Stimulated activated naive CD8-positive, alpha-beta T cell treated with anti-CD3 and anti-CD28 coated beads, Interleukin-15, Interleukin-2, amounts not matched to agents 100 ng/mL and 50 ng/mL, for 24 hours (primary cell): ENCODE results near the gene NFKB2.

Source experiments
- H3K27ac Mint-ChIP-seq: one replicate; pipeline ENCODE4 v1.8.0; 2021; ENCODE audit warnings: mild to moderate bottlenecking, mixed read lengths
- H3K27me3 Mint-ChIP-seq: one replicate; pipeline ENCODE4 v1.8.0; 2021; ENCODE audit warnings: mixed read lengths
- H3K36me3 Mint-ChIP-seq: one replicate; pipeline ENCODE4 v1.8.0; 2021; ENCODE audit warnings: low read depth, mixed read lengths
- H3K4me1 Mint-ChIP-seq: one replicate; pipeline ENCODE4 v1.8.0; 2021; ENCODE audit warnings: low read depth, mixed read lengths
- H3K4me3 Mint-ChIP-seq: one replicate; pipeline ENCODE4 v1.8.0; 2021; ENCODE audit warnings: mild to moderate bottlenecking, mixed read lengths
- H3K9me3 Mint-ChIP-seq: one replicate; pipeline ENCODE4 v1.8.0; 2021; ENCODE audit warnings: mixed read lengths

Gene NFKB2

GRCh38 chr10:102395400-102396316 is at the start of gene NFKB2:
TSS of gene NFKB2 (plus strand) at chr10:102395705. CDS start at chr10:102395960, 255 bp downstream.
- H3K36me3 Mint-ChIP-seq, result peaks cover 43% of the 10 kb centered on the region
- peaks cover 56% of the 10 kb centered on the region for H3K4me1 Mint-ChIP-seq
- H3K27me3 Mint-ChIP-seq, result no peaks in the 10 kb centered on the region
- no peaks in the 10 kb centered on the region for H3K9me3 Mint-ChIP-seq
- H3K4me3 Mint-ChIP-seq, result peak within 1 kb of the TSS; percentile 95
- H3K27ac Mint-ChIP-seq, result peak within 1 kb of the TSS; percentile 97

GRCh38 chr10:102347236-102347828 is 48.2 kb upstream of the NFKB2 start:
- peaks cover 8% of the 10 kb centered on the region for H3K4me1 Mint-ChIP-seq
- H3K9me3 Mint-ChIP-seq, result no peaks in the 10 kb centered on the region
- no peak overlapping the region for H3K27ac Mint-ChIP-seq
- H3K4me3 Mint-ChIP-seq, result no peak overlapping the region
- H3K27me3 Mint-ChIP-seq, result no peaks in the 10 kb centered on the region
- H3K36me3 Mint-ChIP-seq, result peaks cover 26% of the 10 kb centered on the region

- no peak overlapping the region for H3K27ac Mint-ChIP-seq
- no peak overlapping the region for H3K4me3 Mint-ChIP-seq
- peaks cover 27% of the 10 kb centered on the region for H3K36me3 Mint-ChIP-seq
- no peaks in the 10 kb centered on the region for H3K27me3 Mint-ChIP-seq
- no peaks in the 10 kb centered on the region for H3K9me3 Mint-ChIP-seq
- H3K4me1 Mint-ChIP-seq, result no peaks in the 10 kb centered on the region
These were observed 43.3 kb upstream of the NFKB2 start for GRCh38 chr10:102352066-102352715.

- Mint-ChIP-seq H3K4me1 (peaks cover 5% of the 10 kb centered on the region), H3K4me3 (no peak overlapping the region), H3K27ac (no peak overlapping the region), H3K27me3 (no peaks in the 10 kb centered on the region), H3K36me3 (peaks cover 43% of the 10 kb centered on the region), H3K9me3 (no peaks in the 10 kb centered on the region)
These were observed 41.1 kb upstream of the NFKB2 start for GRCh38 chr10:102354451-102354850.

- Mint-ChIP-seq H3K27ac (no peak overlapping the region), H3K36me3 (peaks cover 66% of the 10 kb centered on the region), H3K27me3 (no peaks in the 10 kb centered on the region), H3K4me1 (peaks cover 5% of the 10 kb centered on the region), H3K9me3 (no peaks in the 10 kb centered on the region), H3K4me3 (no peak overlapping the region)
These were observed 36.7 kb upstream of the NFKB2 start for GRCh38 chr10:102358712-102359382.

- peaks cover 84% of the 10 kb centered on the region for H3K36me3 Mint-ChIP-seq
- no peaks in the 10 kb centered on the region for H3K4me1 Mint-ChIP-seq
- no peaks in the 10 kb centered on the region for H3K27me3 Mint-ChIP-seq
- no peak overlapping the region for H3K4me3 Mint-ChIP-seq
- H3K27ac Mint-ChIP-seq, result no peak overlapping the region
- H3K9me3 Mint-ChIP-seq, result no peaks in the 10 kb centered on the region
These were observed 28.1 kb upstream of the NFKB2 start for GRCh38 chr10:102367441-102367840.

- peaks cover 84% of the 10 kb centered on the region for H3K36me3 Mint-ChIP-seq
- H3K27ac Mint-ChIP-seq, result no peak overlapping the region
- H3K4me3 Mint-ChIP-seq, result no peak overlapping the region
- H3K4me1 Mint-ChIP-seq, result no peaks in the 10 kb centered on the region
- H3K9me3 Mint-ChIP-seq, result no peaks in the 10 kb centered on the region
- H3K27me3 Mint-ChIP-seq, result no peaks in the 10 kb centered on the region
These were observed 27.4 kb upstream of the NFKB2 start for GRCh38 chr10:102368077-102368476.

- no peaks in the 10 kb centered on the region for H3K27me3 Mint-ChIP-seq
- H3K4me1 Mint-ChIP-seq, result no peaks in the 10 kb centered on the region
- H3K9me3 Mint-ChIP-seq, result no peaks in the 10 kb centered on the region
- peaks cover 74% of the 10 kb centered on the region for H3K36me3 Mint-ChIP-seq
- no peak overlapping the region for H3K4me3 Mint-ChIP-seq
- H3K27ac Mint-ChIP-seq, result no peak overlapping the region
These were observed 24.2 kb upstream of the NFKB2 start for GRCh38 chr10:102371295-102371694.

GRCh38 chr10:102375250-102375649 is 20.3 kb upstream of the NFKB2 start:
- Mint-ChIP-seq H3K9me3 (no peaks in the 10 kb centered on the region), H3K27me3 (no peaks in the 10 kb centered on the region), H3K4me3 (no peak overlapping the region), H3K4me1 (no peaks in the 10 kb centered on the region), H3K36me3 (peaks cover 56% of the 10 kb centered on the region), H3K27ac (no peak overlapping the region)

- H3K4me1 Mint-ChIP-seq, result no peaks in the 10 kb centered on the region
- no peak overlapping the region for H3K27ac Mint-ChIP-seq
- no peaks in the 10 kb centered on the region for H3K9me3 Mint-ChIP-seq
- H3K27me3 Mint-ChIP-seq, result no peaks in the 10 kb centered on the region
- H3K36me3 Mint-ChIP-seq, result peaks cover 52% of the 10 kb centered on the region
- no peak overlapping the region for H3K4me3 Mint-ChIP-seq
These were observed 19.6 kb upstream of the NFKB2 start for GRCh38 chr10:102375867-102376266.

- peaks cover 46% of the 10 kb centered on the region for H3K36me3 Mint-ChIP-seq
- no peak overlapping the region for H3K4me3 Mint-ChIP-seq
- no peaks in the 10 kb centered on the region for H3K4me1 Mint-ChIP-seq
- no peaks in the 10 kb centered on the region for H3K27me3 Mint-ChIP-seq
- H3K9me3 Mint-ChIP-seq, result no peaks in the 10 kb centered on the region
- no peak overlapping the region for H3K27ac Mint-ChIP-seq
These were observed 18.6 kb upstream of the NFKB2 start for GRCh38 chr10:102376901-102377300.

GRCh38 chr10:102379383-102379782 is 16.1 kb upstream of the NFKB2 start:
- H3K9me3 Mint-ChIP-seq, result no peaks in the 10 kb centered on the region
- no peaks in the 10 kb centered on the region for H3K27me3 Mint-ChIP-seq
- H3K36me3 Mint-ChIP-seq, result peaks cover 34% of the 10 kb centered on the region
- no peak overlapping the region for H3K4me3 Mint-ChIP-seq
- H3K27ac Mint-ChIP-seq, result no peak overlapping the region
- peaks cover 3% of the 10 kb centered on the region for H3K4me1 Mint-ChIP-seq

- peaks cover 9% of the 10 kb centered on the region for H3K4me1 Mint-ChIP-seq
- no peak overlapping the region for H3K27ac Mint-ChIP-seq
- H3K4me3 Mint-ChIP-seq, result no peak overlapping the region
These were observed 13.5 kb upstream of the NFKB2 start for GRCh38 chr10:102381983-102382382.

GRCh38 chr10:102382871-102383270 is 12.6 kb upstream of the NFKB2 start:
- H3K9me3 Mint-ChIP-seq, result no peaks in the 10 kb centered on the region
- H3K4me1 Mint-ChIP-seq, result peaks cover 9% of the 10 kb centered on the region
- no peak overlapping the region for H3K27ac Mint-ChIP-seq
- no peaks in the 10 kb centered on the region for H3K27me3 Mint-ChIP-seq
- H3K4me3 Mint-ChIP-seq, result no peak overlapping the region
- H3K36me3 Mint-ChIP-seq, result peaks cover 20% of the 10 kb centered on the region

More at GRCh38 chr10:102381983-102382382, 13.5 kb upstream of the NFKB2 start:
- Mint-ChIP-seq H3K27me3 (no peaks in the 10 kb centered on the region), H3K9me3 (no peaks in the 10 kb centered on the region), H3K36me3 (peaks cover 24% of the 10 kb centered on the region)

- H3K36me3 Mint-ChIP-seq, result peaks cover 20% of the 10 kb centered on the region
- no peaks in the 10 kb centered on the region for H3K27me3 Mint-ChIP-seq
- no peak overlapping the region for H3K4me3 Mint-ChIP-seq
- no peak overlapping the region for H3K27ac Mint-ChIP-seq
- H3K9me3 Mint-ChIP-seq, result no peaks in the 10 kb centered on the region
- H3K4me1 Mint-ChIP-seq, result peaks cover 9% of the 10 kb centered on the region
These were observed 11.5 kb upstream of the NFKB2 start for GRCh38 chr10:102384053-102384452.
